Neural cell (in vitro differentiated cells): ENCODE results near the gene MUL1.

Source experiments
- EP300 ChIP-seq: fragments of 450-650 bp; conservative IDR thresholded peaks from 2 replicates; pipeline ENCODE4 v1.6.1; 2014; ENCODE audit warnings: antibody characterized with exemption, mild to moderate bottlenecking, moderate library complexity; ENCODE audit not compliant: poor library complexity, severe bottlenecking
- EZH2 ChIP-seq: fragments of 200-600, 300-800 bp; shearing (Covaris generic), sonication (generic); IDR thresholded peaks from 2 replicates; pipeline ENCODE4 v1.6.1; 2014; ENCODE audit warnings: antibody characterized with exemption, low read length, borderline replicate concordance, mild to moderate bottlenecking; ENCODE audit not compliant: insufficient read depth, poor library complexity, severe bottlenecking
- MXI1 ChIP-seq: fragments of 450-650 bp; conservative IDR thresholded peaks from 2 replicates; pipeline ENCODE4 v1.6.1; 2014; ENCODE audit warnings: antibody characterized with exemption, mild to moderate bottlenecking; ENCODE audit not compliant: poor library complexity, severe bottlenecking
- POLR2AphosphoS5 ChIP-seq: IDR thresholded peaks from 2 replicates; pipeline ENCODE4 v1.6.1; 2012
- RAD21 ChIP-seq: fragments of 450-650 bp; conservative IDR thresholded peaks from 2 replicates; pipeline ENCODE4 v1.6.1; 2014; ENCODE audit warnings: antibody characterized with exemption, mild to moderate bottlenecking, moderate library complexity
- REST ChIP-seq: IDR thresholded peaks from 2 replicates; pipeline ENCODE4 v1.6.1; 2012; ENCODE audit warnings: borderline replicate concordance
- SMC3 ChIP-seq: fragments of 450-650 bp; conservative IDR thresholded peaks from 2 replicates; pipeline ENCODE4 v1.6.1; 2014; ENCODE audit warnings: antibody characterized with exemption, mild to moderate bottlenecking, moderate library complexity; ENCODE audit not compliant: poor library complexity
- TAF1 ChIP-seq: IDR thresholded peaks from 2 replicates; pipeline ENCODE4 v1.6.1; 2012; ENCODE audit warnings: low read depth
- TF ChIP-seq, protein P1 (sequence below): fragments of 450-650 bp; IDR thresholded peaks from 2 replicates; pipeline ENCODE4 v1.5.1; 2014; ENCODE audit warnings: antibody characterized with exemption, mild to moderate bottlenecking, moderate library complexity; ENCODE audit not compliant: poor library complexity, severe bottlenecking

- TF ChIP-seq, protein P1, sequence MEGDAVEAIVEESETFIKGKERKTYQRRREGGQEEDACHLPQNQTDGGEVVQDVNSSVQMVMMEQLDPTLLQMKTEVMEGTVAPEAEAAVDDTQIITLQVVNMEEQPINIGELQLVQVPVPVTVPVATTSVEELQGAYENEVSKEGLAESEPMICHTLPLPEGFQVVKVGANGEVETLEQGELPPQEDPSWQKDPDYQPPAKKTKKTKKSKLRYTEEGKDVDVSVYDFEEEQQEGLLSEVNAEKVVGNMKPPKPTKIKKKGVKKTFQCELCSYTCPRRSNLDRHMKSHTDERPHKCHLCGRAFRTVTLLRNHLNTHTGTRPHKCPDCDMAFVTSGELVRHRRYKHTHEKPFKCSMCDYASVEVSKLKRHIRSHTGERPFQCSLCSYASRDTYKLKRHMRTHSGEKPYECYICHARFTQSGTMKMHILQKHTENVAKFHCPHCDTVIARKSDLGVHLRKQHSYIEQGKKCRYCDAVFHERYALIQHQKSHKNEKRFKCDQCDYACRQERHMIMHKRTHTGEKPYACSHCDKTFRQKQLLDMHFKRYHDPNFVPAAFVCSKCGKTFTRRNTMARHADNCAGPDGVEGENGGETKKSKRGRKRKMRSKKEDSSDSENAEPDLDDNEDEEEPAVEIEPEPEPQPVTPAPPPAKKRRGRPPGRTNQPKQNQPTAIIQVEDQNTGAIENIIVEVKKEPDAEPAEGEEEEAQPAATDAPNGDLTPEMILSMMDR: no peak
- TF ChIP-seq SMC3 (no peak), EZH2 (no peak), TAF1 (no peak), POLR2AphosphoS5 (no peak), REST (no peak), RAD21 (no peak), MXI1 (no peak), EP300 (no peak)
Observed at GRCh38 chr1:20492751-20493150, 15.2 kb downstream of the MUL1 start.
